GM21619 (cell line): ENCODE results near the gene PLEK2.
"Not testable (repeated sequence)": the region's sequence is repeated elsewhere in the genome, so short reads cannot be mapped to it uniquely, and the experiment has no call there.

Source experiments
- ATAC-seq: cut with Tn5 transposase; IDR thresholded peaks from one replicate; pipeline ENCODE4 v1.9.1; 2021; ENCODE audit not compliant: unreplicated experiment

The PLEK2 gene

GRCh38 chr14:67429510-67430205 is 17.7 kb upstream of the PLEK2 start:
- ATAC-seq: no peak

GRCh38 chr14:67428501-67429031 is 16.6 kb upstream of the PLEK2 start:
- ATAC-seq: no peak

GRCh38 chr14:67426983-67427606 is 15.1 kb upstream of the PLEK2 start:
- no peak for ATAC-seq

- ATAC-seq: no peak
Observed at GRCh38 chr14:67426161-67426560, 14.2 kb upstream of the PLEK2 start.

- no peak for ATAC-seq
Observed at GRCh38 chr14:67425608-67426007, 13.6 kb upstream of the PLEK2 start.

- ATAC-seq: no peak
Observed at GRCh38 chr14:67424539-67424938, 12.6 kb upstream of the PLEK2 start.

GRCh38 chr14:67423424-67423823 is 11.5 kb upstream of the PLEK2 start:
- no peak for ATAC-seq

- ATAC-seq: no peak
Observed at GRCh38 chr14:67421356-67422224, 9.6 kb upstream of the PLEK2 start.

DNA sequence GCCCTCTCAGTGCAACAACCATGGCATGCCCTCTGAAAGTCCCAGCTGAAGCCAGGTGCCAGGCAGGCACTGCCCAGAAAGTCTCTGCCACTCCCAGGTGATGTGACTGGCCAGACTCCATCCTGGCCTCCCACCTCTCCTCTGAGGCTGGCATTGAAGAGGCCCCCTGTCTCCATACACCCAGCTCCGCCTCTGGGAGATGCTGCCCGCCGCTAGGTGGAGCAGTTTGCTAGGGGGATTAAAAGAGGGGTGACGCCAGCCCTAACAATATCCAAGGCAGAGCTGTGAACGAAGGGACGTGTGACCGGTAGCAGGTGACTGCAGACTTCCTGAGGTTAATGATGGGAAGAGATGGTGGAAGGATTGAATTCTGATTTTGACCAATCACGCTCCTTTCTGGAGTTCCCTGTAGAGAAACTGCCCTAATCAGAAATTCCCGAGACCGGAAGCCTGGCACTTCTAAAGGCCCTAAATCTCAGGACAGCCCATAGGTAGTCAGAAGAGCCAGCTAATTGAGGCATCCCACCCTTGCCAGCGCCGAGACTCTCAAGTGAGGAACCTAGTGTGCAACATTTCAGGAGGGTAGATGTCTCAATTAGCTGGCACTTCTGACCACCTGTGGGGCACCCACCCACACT is 8.3 kb upstream of the PLEK2 start:
- no peak for ATAC-seq

DNA sequence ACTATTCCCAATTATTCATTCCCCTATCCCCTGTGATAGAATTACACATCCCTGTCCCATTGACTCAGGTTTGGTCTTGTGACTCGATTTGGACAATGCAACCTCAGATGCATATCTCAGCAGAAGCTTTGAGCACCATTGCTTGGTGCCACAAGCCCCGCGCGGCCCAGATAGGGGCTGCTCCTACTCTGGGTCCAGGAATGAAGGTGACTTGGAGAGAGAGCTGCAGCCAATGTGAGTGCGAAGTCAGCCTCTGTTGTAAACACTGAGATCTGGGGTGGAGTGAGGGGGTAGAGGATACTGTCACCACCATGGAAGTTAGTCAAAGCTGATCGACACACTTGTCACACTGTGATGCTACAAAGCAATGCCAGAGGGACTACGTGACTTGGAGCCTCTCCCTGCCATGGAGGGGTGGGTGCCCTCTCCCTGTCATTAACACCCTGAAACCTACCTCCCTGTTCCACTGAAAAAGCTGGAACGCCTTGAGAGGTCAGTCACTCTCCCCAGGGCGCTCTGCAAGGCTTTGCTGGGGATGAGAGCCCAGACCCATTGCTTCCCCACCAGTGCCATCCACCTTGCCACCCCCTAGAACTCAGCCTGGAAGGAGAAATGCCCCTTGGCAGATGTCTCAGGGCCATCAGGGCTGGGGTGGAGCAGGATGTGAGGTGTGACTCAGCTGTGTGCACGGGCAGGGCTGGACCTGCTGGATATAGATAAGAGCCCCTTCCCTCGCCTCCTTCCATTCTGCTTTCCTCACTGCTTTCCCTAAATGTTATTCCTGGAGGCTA is 6.6 kb upstream of the PLEK2 start:
- ATAC-seq: no peak

- no peak for ATAC-seq
Observed at GRCh38 chr14:67417633-67418032, 5.7 kb upstream of the PLEK2 start.

GRCh38 chr14:67416810-67417209 is 4.8 kb upstream of the PLEK2 start:
- no peak for ATAC-seq

DNA sequence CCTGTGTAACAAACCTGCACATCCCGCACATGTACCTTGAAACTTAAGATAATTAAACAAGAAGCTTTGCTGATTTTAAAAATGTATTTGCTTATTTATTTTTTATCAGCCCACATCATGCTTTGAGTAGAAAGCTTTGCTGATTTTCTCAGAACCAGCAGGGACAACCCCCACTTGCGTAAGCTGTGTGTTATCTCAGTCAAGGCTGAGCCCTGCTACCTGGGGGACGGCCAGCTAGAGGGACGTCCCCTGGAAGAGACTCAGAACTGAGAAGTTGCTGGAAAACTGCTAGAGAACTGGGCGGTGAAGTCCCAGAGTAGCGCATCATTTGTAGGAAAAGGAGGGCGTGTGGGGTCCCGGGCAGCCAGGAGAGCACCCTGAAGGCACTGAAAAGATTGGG is 4.1 kb upstream of the PLEK2 start:
- ATAC-seq: no peak

DNA sequence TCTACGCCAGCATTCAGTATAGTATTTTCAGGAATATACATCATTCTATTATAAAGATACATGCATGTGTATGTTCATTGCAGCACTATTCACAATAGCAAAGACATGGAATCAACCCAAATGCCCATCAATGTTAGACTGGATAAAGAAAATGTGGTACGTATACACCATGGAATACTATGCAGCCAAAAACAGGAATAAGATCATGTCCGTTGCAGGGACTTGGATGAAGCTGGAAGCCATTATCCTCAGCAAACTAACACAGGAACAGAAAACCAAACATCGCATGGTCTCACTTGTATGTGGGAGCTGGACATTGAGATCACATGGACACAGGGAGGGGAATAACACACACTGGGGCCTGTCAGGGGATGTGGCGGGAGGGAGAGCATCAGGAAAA is 3.6 kb upstream of the PLEK2 start:
- ATAC-seq: not testable (repeated sequence)

- no peak for ATAC-seq
Observed at GRCh38 chr14:67413806-67414769, 2.1 kb upstream of the PLEK2 start.

GRCh38 chr14:67411370-67411769 is 595 bp downstream of the PLEK2 start:
- no peak for ATAC-seq

DNA sequence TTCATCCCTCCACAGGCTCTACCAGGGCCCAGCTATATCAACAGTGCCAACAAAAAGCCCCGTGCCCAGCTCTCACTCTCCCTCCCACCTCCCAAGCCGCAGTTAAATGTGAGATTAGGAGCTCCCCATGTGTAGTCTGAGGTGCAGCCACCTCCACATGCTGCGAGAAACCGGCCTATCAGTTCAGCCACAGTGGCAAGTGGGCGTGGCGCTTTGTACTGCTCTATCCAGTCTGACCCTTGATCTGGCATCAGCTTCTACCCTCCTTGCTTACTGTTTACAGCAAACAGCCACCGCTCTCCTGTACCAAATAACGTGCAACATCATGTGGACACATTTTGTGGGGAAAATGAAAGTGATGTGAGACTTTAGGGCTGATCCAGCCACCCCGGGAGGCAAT is 1.7 kb downstream of the PLEK2 start:
- ATAC-seq: no peak

GRCh38 chr14:67409461-67409860 is 2.5 kb downstream of the PLEK2 start:
- ATAC-seq: no peak

DNA sequence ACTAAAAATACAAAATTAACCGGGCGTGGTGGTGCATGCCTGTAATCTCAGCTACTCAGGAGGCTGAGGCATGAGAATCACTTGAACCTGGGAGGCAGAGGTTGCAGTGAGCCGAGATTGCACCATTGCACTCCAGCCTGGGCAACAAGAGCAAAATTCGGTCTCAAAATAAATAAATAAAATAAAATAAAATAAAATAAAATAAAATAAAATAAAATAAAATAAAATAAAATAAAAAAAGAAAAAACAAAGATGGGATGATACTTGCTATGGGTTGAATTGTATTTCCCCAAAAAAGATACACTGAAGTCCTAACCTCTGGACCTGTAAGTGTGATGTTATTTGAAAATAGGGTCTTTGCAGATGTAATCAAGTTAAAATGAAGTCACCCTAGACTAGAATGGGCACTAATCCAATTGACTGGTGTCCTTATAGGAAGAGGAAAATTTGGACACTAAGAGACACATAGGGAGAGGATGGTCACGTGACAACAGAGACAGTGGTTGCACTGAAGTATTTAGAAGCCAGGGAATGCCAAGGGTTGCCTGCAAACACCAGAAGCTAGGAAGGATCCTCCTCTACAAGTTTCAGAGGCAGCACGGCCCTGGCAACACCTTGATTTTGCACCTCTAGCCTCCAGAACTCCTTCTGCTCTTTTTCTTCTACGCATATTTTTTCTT is 3.7 kb downstream of the PLEK2 start:
- not testable (repeated sequence) for ATAC-seq
